IPS-NIHi7 (cell line): Measurements from ENCODE around the gene SCLY.
"Not testable (repeated sequence)": the region's sequence is repeated elsewhere in the genome, so short reads cannot be mapped to it uniquely, and the experiment has no call there.

Experiments used
- DNase-seq: peaks from one replicate; pipeline ENCODE4 v3.0.0; 2012; ENCODE audit warnings: mixed read lengths; ENCODE audit errors: extremely low spot score

Gene SCLY, protein sequence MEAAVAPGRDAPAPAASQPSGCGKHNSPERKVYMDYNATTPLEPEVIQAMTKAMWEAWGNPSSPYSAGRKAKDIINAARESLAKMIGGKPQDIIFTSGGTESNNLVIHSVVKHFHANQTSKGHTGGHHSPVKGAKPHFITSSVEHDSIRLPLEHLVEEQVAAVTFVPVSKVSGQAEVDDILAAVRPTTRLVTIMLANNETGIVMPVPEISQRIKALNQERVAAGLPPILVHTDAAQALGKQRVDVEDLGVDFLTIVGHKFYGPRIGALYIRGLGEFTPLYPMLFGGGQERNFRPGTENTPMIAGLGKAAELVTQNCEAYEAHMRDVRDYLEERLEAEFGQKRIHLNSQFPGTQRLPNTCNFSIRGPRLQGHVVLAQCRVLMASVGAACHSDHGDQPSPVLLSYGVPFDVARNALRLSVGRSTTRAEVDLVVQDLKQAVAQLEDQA

DNA sequence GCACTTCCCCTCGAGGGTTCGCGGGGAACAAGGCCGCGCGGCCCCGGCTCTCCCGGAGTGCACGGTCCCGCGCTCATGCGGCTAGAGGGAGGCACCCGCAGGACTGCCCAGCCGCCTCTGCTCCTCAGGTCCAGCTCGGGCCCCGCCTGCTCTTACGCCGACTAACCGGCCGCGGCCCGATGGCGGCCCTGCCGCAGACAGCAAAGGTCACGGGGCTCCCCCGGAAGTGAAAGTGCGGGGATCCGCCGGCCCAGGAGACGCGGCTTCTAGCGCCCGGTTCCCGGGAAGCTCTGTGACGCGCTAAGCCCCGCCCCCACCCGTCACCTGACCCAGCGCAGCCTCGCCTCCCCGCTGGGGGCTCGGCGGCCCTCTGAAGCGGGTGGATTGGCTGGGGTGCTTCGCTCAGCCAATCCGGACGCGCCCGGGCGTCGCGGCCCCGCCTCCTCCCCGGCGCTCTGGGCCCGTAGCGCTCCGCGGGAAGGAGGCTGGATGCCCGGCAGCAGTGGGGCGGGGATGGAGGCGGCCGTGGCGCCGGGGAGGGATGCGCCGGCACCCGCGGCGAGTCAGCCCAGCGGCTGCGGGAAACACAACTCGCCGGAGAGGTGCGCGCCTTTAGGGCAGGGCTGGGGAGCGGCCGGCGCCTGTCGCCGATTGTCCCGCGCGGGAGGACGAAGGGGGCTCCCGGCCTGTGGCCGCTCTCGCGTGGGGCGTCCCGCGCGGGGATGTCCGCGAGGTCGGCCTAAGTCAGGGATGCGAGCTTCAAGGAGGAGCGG is at the start of gene SCLY:
Gene SCLY (plus strand): TSS at position 460 of the 773 bp plus-strand sequence. CDS start 54 bp downstream, at position 514.
- peak; percentile 100 for DNase-seq

DNA sequence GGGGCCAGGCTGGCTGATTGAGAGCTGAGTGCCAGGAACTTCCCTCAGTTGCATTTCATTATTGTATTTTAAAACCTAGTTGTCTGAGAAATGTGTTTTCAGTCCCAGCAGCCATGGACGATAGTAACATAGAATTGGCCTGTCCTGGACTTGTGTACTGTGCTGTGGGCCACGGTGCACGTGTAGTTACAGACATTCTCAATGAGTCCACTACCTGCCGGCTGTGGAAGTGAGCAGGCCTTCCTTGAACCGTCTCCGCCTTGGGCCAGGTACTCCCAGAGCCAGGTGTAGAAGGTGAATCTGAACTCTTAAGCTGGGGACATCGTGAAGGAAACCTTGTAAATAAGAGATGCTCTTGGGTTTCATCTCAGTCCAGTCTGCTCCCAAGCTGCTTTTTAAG is 47.0 kb upstream of the SCLY start:
- no peak for DNase-seq

DNA sequence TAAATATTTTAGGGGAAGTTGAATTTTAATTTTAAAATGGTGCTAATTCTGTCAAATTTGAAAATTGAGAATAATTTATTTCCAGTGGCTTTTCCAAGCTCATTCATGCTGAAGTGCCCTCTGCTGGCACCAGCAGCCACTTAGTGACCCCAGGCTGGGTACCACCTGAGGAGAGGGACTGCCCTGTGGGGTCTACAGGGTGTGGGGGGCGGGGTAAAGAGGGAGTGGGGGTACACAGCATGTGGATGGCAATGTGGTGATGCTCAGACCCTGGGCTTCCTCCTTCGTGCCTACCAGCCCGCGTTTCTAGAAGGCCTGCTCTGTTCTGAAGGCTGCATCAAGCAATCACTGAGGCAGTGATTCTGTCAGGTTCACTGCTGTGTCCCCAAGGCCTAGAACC is 45.1 kb upstream of the SCLY start:
- no peak for DNase-seq

DNA sequence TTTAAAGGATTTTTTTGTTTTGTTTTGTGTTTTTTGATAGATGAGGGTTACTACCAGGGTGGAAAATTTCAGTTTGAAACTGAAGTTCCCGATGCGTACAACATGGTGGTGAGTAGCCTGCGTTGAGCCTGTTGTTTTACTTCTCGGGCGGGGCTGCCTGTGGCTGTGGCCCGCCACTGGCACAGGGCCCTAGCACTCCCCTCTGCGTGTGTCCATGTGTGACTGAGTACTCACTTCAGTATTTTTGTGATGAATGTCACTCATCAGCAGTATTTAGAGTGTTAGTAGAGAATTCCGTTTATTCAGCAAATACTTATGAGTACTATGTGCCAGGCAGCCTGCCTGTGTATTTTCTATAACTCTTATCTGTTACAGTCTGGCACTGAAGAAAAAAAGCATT is 44.3 kb upstream of the SCLY start:
- no peak for DNase-seq

DNA sequence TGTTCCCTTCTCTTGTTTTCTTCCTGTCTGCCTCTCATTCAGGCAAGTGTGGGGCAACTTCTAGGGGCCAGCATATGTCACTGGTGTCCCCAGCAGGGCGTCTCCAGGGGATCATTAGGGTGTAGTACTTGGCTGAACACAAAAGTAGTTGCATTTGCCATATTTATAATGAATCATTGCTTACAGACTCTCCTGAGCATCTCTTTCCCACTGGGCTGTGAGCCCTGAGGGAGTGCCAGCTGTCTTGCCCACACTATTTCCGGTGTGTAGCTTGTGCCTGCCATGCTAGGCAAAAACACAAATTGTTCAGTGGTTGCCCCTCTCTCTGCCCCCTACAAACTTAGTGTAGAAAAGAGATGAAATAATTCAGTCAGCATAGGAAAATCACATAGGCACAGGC is 40.8 kb upstream of the SCLY start:
- no peak for DNase-seq

DNA sequence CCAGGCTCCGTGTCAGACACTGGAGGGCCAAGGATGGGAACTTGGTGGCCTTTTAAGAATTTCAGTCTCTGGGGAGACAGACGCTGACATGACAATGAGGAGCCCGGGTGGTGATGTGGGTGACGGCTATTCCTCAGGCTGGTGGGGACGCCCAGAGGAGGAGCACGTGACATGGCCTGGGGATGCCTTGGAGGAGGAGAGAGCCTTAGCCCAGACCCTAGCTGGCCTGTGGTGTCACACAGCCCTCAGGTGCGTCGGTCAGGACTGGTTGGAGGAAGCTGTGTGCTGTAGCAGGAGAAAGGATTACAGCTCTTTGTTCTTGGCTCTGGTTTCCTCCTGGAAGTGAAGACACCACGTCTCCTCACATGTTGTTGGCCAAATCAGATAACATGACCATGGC is 40.0 kb upstream of the SCLY start:
- DNase-seq: no peak

DNA sequence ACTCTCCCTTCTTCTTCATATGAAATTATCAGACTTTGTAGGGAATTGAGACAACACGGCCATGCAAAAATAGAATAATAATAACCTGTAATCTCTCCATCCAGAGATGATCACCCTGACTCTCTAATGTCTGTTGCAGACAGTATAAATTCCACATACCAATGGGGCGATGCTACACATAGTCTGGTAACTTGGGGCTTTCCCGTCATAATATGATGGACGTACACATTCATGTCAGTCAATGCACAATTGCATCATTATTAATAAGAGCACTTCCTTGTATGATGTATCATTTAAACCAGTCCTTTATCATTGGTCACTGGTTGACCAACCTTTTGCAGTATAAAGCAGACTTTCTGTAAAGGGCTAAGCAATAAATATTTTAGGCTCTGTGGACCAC is 39.5 kb upstream of the SCLY start:
- no peak for DNase-seq

DNA sequence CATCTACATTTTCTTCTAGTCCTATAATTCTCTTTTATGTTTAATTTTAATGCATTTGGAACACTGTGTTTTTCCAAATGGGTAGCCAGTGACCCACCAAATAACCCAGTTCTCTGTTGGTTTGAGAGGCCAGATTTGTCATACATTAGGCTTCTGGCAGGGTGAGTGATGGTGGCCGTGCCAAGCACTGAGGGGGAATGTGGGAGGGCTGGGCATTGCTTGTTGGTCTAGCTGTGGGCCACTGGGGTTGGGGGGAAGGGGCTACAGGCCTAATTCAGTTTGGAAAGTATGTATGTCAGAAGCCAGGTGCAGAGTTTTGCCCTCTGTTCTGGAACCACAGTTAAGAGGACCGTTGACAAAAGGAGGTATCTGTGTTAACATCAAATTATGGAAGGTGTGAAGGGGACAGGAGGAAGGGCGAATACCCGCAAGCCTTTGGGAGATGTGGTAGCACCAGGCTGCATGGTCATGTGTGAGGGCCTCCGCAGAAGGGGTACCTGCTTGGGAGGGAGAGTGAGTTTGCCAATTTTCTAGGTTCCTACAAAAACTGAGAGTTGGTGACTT is 38.1 kb upstream of the SCLY start:
- no peak for DNase-seq

DNA sequence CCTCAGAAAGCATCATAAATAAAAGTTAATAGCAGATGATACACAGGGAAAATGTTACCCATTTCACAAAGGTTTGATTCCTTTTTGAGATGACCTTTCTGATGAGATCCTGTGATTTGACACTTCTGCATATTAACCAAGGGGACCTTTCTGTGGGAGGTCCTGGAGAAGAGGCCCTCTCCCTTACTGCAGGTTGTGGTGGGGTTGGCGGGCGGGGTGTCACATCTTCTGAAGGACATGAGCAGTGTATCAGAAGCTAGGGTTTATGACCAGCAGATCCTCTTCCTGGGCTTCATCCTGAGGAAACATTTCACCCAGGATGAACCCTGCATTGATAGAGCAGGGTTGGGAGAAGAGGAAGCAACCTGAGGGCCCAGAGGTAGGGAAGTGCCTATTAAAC is 37.2 kb upstream of the SCLY start:
- DNase-seq: no peak

DNA sequence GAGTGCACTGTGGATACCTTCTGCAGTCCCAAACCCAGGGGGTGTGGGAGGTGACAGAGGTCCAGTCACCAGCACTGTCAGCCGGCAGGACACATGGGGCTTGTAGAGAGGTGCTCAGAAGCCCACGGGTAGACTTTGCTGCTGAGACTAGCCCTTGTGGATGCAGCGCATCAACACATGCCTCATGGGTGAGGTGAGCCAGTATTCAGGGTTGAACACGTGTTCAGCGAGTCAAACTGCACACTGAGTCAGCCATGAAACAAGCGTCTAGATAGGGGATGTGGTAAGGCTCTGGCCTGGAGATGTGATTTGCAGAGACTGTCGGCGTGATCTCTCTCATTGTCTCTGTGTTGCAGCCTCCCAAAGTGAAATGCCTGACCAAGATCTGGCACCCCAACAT is 35.8 kb upstream of the SCLY start:
- no peak for DNase-seq

DNA sequence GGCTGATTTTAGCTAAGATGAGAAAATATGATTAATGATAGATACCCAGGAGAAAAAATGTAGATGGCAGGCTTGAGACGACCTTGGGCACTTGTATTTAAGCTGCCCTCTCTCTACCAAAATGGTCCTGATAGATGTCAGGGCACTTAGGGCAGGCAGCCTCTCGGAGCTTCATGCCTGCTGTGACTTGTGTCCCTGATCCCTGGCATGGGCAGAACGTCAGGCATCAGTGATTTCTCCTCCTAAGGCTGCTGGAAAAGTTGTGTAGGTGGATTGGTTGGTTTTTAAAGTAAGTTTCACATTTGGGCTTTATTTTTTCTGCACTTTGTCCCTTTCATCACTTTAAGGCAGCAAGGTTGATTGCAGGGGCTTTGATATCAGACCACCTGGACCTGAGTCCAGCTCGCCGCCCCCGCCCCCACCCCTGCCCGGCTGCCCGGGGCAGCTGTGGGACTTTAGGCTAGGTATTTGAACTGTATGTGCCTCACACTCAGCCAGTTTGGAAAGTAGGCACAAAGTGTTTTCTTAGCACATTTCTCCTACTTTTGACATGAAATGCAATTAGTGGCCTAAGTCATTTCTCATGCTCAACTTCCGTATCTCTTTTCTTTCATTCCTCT is 35.0 kb upstream of the SCLY start:
- no peak for DNase-seq

DNA sequence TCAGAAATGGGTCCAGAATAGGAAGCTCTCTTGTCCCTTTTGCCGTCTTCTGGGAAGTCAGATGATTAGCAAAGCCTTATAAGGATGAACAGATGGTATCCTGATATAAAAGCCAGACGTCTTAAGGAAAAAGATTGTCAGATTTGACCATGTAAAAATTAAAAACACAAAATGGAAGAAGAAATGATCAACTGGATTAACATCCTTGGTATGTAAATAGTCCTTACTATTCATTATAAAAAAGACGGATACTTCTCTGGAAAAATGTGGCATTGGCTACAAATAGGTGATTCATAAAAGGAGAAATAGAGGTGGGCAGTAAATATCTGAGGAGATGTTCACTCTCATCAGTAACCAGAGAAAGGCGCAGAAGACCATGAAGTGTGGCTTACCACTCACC is 33.7 kb upstream of the SCLY start:
- no peak for DNase-seq

DNA sequence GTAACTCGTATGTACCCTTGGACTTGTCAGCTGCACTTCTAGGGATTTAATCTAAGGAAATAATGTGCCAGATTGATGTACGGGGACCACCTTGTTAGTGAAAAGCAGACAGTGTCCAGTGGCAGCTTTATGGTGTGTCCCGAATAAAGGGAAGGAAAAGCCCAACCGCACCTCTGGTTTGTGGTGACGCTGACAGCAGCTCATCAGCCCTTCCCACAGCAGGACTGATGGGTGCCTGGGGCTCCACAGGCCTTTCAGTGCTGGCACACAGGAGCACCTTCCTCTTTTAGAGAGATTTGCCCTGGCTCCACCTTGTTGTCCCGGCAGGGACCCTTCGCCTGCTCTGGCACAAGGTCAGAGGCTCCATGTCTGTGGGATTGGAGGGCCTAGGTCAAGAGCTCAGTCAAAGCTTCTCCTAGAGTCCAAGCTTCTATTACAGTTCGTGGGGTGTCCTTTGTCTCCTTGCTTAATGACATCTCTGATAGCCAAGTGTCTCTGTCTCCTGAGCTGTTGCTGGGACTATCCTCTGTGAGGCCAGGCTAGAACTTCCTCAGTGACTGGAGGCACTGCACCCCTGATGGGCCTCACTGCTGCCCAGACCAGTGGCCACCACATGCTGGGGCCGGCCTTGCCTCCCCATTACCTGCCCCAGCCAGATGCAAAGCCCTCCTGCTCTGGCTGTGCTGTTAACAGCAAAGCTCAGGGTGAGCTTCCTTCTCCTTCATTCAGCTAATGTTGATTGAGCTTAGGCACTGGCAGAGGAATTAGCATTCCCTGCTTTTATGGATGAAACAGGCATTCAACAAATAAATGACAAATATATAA is 33.0 kb upstream of the SCLY start:
- peak; percentile 38 for DNase-seq

DNA sequence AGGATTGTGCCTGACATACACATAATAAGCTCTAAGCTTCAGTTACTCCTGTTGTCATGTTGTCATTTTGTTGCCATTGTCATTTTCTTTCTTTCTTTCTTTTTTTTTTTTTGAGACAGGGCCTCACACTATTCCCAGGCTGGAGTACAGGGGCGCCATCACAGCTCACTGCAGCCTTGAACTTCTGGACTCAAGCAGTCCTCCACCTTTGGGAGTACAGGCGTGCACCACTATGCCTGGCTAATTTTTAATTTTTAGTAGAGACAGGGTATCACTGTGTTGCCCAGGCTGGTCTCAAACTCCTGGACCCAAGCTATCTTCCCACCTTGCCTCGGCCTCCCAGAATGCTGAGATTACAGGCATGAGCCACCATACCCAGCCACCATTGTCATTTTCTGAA is 30.9 kb upstream of the SCLY start:
- DNase-seq: no peak

DNA sequence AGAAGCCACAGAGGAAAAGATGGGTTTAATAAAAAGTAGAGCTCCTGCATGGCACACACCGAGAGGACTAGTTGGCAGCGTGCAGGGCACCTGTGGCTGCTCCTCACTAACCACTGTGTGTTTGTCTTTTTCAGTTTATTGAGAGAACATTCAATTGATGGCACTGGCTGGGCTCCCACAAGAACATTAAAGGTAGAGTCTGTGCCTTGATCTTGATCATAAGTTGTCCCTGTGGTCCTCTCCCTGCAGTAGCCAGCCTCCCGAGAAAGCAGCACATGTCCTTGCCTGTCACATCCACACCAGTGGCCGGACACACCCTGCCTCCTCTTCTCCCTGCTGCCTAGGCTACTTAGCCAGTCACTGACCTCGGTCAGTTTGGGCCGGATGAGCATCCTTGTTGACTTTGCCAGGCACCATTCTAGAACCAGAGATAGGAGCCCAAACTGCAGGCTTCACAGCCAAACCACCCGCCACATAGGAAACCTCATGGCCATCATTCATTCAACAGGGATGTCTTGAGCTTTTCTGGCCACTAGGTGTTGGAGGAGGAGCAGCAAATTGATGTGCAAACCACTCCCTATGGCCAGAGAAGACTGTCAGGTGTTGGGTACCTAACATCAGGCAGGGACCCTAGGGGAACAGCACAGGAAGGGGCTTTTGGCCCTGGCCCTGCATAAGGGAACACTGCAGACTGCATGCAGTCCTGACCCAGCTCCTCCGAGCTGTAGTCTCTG is 30.2 kb upstream of the SCLY start:
- peak; percentile 34 for DNase-seq

DNA sequence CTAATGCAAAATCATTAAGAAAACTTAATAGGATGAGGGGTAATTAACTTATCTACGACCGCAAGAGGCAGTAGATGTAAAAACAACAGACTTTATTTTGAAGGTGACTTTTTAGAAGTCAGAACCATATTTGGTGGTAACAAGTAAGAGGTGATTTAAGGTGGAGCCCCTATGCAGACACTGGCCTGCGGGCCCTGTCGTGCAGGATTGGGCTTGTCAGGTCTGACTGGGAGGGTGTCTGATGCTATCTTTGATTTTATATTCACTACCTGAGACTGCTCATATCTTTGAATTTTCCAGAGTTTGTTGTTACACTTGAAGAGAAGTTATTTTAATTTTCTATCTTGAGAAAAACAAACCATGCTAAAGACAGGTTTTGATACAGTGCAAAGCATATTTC is 29.1 kb upstream of the SCLY start:
- no peak for DNase-seq

DNA sequence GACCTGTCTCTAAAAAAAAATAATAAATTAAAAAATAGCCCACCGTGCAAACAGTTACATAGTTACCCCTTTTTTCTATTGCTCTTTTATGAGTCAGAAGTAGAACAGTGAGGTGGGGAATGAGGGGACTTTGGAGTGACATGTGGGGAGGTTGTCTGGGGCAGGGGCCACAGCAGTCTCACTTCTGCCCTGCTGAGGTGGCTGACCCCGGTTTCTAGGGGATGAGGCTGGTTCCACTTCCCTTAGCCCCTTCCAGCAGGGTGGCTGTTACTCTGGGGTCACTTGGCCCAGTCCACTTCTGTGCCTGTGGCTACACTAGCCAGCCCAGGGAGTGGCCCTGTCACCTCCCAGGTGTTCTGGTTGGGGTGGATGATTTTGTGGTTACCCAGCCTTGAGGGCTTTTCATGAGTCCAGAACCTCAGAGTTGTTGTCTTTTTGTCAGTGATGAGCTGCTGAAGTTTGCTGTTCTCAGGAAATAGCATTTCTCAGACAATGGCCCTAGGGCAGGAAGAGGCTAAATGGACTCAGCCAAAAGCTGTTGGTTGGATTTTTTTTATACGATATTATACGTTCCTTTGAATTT is 28.0 kb upstream of the SCLY start:
- no peak for DNase-seq

DNA sequence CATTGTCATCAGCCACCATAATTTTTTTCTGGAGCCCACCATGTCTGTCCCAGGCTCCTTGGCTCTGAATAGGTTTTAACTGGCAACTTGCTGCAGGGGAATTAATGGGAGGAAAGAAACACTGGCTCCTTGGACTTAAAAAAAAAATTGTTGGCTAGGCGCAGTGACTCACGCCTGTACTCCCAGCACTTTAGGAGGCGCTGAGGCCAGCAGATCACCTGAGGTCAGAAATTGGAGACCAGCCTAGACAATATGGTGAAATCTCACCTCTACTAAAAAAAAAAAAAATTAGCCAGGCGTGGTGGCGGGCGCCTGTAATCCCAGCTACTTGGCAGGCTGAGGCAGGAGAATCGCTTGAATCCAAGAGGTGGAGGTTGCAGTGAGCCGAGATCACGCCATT is 26.8 kb upstream of the SCLY start:
- not testable (repeated sequence) for DNase-seq

DNA sequence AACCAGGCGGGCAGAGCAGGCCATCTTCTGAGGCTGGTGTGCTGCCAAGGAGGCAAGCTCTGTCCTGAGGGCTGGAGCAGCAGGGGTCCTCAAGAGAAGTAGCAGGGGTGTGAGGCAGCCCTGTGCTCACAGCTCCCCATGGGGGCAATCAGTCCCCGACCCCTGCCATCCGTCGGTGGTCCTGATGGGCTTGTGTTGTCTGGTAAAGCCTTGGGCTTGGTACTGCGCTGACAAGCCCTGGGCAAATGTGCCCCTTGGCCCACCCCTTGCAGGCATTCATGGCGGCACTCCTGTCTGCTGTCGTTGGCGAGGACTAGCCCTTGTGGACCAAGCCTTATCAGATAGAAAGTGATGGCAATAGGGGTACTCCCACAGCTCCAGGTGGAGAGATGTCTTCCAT is 22.6 kb upstream of the SCLY start:
- no peak for DNase-seq

DNA sequence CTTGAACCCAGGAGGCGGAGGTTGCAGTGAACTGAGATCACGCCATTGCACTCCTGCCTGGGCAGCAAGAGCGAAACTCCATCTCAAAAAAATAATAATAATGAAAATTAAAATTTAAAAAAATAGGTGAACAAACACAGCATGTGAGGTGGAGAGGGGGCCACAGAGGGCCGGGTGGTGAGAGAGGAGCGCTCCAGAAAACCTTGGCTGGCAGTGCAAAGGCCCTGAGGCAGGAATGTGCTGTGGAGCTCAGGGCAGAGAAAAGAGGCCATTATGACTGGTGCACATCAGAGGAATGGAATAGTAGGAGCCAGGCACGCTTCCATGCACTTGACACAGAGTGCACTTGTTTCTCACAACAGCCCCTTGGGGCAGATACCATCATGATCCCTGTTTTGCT is 21.6 kb upstream of the SCLY start:
- DNase-seq: no peak
